PC-3 (cell line): ENCODE results near the gene TBC1D30. TPM values are rescaled to one million over a fixed set of nuclear protein-coding genes. Genes with fewer than 3 reads are reported as not detected.

Experiments
- ATAC-seq: fragments of 200-7000 bp; cut with Tn5 transposase; 2 replicates; pipeline ENCODE4 v1.9.1; 2020; ENCODE audit warnings: mild to moderate bottlenecking, moderate library complexity
- BruUV-seq: library from RNA; stranded (reverse); fragments of 400-500 nt; replicated peaks from 2 replicates; lab custom pipeline; 2021; lab: Mats Ljungman, UMichigan
- CTCF ChIA-PET: fragments of 300-600 bp; sonication (Branson Sonifier 250); formaldehyde crosslinking; loops from one replicate; lab custom pipeline; 2022; ENCODE audit warnings: antibody characterized with exemption; lab: Charles Lee
- POLR2A ChIA-PET: fragments of 300-600 bp; sonication (Branson Sonifier 250); formaldehyde crosslinking; loops from one replicate; lab custom pipeline; 2022; ENCODE audit warnings: antibody characterized with exemption; ENCODE audit not compliant: unreplicated experiment; lab: Charles Lee
- DNase-seq: peaks from one replicate; pipeline ENCODE4 v3.0.0-alpha.2; 2015
- H2AFZ ChIP-seq: fragments of 300-600 bp; sonication (generic); 2 replicates; pipeline ENCODE4 v1.6.0; 2016; ENCODE audit warnings: antibody characterized with exemption, low read length
- H3F3A ChIP-seq: fragments of 300-600 bp; sonication (generic); one replicate; pipeline ENCODE4 v1.6.0; 2017; ENCODE audit warnings: antibody characterized with exemption, low read length, control low read depth, mild to moderate bottlenecking; ENCODE audit not compliant: unreplicated experiment
- H3K27ac ChIP-seq: fragments of 300-600 bp; sonication (generic); 2 replicates; pipeline ENCODE4 v1.5.1; 2016; ENCODE audit warnings: mild to moderate bottlenecking, low read length
- H3K27me3 ChIP-seq: fragments of 300-600 bp; sonication (generic); 2 replicates; pipeline ENCODE4 v1.6.1; 2016; ENCODE audit warnings: low read length, mixed read lengths
- H3K36me3 ChIP-seq: fragments of 300-600 bp; sonication (generic); 2 replicates; pipeline ENCODE4 v1.6.1; 2016; ENCODE audit warnings: low read depth, mixed run types, low read length, mixed read lengths
- H3K4me1 ChIP-seq: fragments of 300-600 bp; sonication (generic); 2 replicates; pipeline ENCODE4 v1.5.1; 2016; ENCODE audit warnings: low read length; ENCODE audit not compliant: insufficient read depth
- H3K4me2 ChIP-seq: fragments of 300-600 bp; sonication (generic); 2 replicates; pipeline ENCODE4 v1.6.0; 2016; ENCODE audit warnings: low read length
- H3K4me3 ChIP-seq: fragments of 300-600 bp; sonication (generic); 2 replicates; pipeline ENCODE4 v1.5.1; 2016; ENCODE audit warnings: mild to moderate bottlenecking, low read length, mixed read lengths
- H3K79me2 ChIP-seq: fragments of 300-600 bp; sonication (generic); 2 replicates; pipeline ENCODE4 v1.6.1; 2017; ENCODE audit warnings: low read length, mixed read lengths
- H3K9ac ChIP-seq: fragments of 300-600 bp; sonication (generic); 2 replicates; pipeline ENCODE4 v1.6.0; 2016; ENCODE audit warnings: mild to moderate bottlenecking, low read length
- H3K9me2 ChIP-seq: fragments of 300-600 bp; sonication (generic); replicated peaks from 2 replicates; pipeline ENCODE4 v1.6.1; 2016; ENCODE audit warnings: mixed run types, low read length, mixed read lengths
- H3K9me3 ChIP-seq: fragments of 300-600 bp; sonication (generic); 2 replicates; pipeline ENCODE4 v1.6.1; 2016; ENCODE audit warnings: low read length, mixed read lengths
- H4K20me1 ChIP-seq: fragments of 300-600 bp; sonication (generic); 2 replicates; pipeline ENCODE4 v1.6.1; 2016; ENCODE audit warnings: low read length, mixed read lengths
- CTCF ChIP-seq: fragments of 300-600 bp; sonication (generic); conservative IDR thresholded peaks from 2 replicates; pipeline ENCODE4 v1.5.1; 2017; ENCODE audit warnings: antibody characterized with exemption, low read depth, mild to moderate bottlenecking, low read length
- EZH2 ChIP-seq: fragments of 300-600 bp; sonication (generic); IDR thresholded peaks from one replicate; pipeline ENCODE4 v1.6.1; 2017; ENCODE audit warnings: antibody characterized with exemption, mild to moderate bottlenecking, low read length; ENCODE audit not compliant: unreplicated experiment
- EZH2phosphoT487 ChIP-seq: fragments of 300-600 bp; sonication (generic); IDR thresholded peaks from 2 replicates; pipeline ENCODE4 v1.6.1; 2018; ENCODE audit warnings: mild to moderate bottlenecking, antibody characterized with exemption, low read length, borderline replicate concordance
- intact Hi-C: fragments of 100-400 bp; cut with micrococcal nuclease; formaldehyde crosslinking; loops from 2 replicates; pipeline ENCODE4 v1.9.0; 2023
- total RNA-seq: library from RNA; depleted of rRNA; stranded (reverse); fragments of >200 nt; gene quantifications from 2 replicates; pipeline ENCODE4 v1.2.3, GENCODE V29; 2014

TBC1D30 gene
- total RNA-seq, 1 experiment from 2014 or later = 16.8 TPM

GRCh38 chr12:64883264-64884163 is 59.1 kb downstream of the TBC1D30 start:
- no peak overlapping the region for H3K27ac ChIP-seq
- no TSS peak for BruUV-seq
- CTCF ChIA-PET = interaction anchor here (0.7 to 2.5 kb wide), 2 partner anchors 44 to 82 kb away, joined by 3 to 9 read pairs; no protein-coding TSS in a partner anchor
- no peaks in the 10 kb centered on the region for H4K20me1 ChIP-seq
- no peak overlapping the region for H3K4me2 ChIP-seq
- ATAC-seq (no peak), DNase-seq (no peak)
- no peaks in the 10 kb centered on the region for H3K9me2 ChIP-seq
- POLR2A ChIA-PET = no interaction called here
- H3K27me3 ChIP-seq = no peaks in the 10 kb centered on the region
- H3K79me2 ChIP-seq = no peaks in the 10 kb centered on the region
- H3K9ac ChIP-seq = no peak overlapping the region
- H3F3A ChIP-seq = no peaks in the 10 kb centered on the region
- H3K4me1 ChIP-seq = peaks cover 25% of the 10 kb centered on the region; the same call in 1 of the 2 replicates
- no peak for TF ChIP-seq EZH2phosphoT487
- TF ChIP-seq CTCF = 0 out of 2 replicates have a peak, but pooled peaks have one; percentile 17
- no peak for TF ChIP-seq EZH2
- H2AFZ ChIP-seq = no peak overlapping the region
- intact Hi-C loops = no loop called here
- no peak overlapping the region for H3K4me3 ChIP-seq
- H3K36me3 ChIP-seq = no peaks in the 10 kb centered on the region
- H3K9me3 ChIP-seq = no peaks in the 10 kb centered on the region

- H2AFZ ChIP-seq = no peak overlapping the region
- H3K9me3 ChIP-seq = no peaks in the 10 kb centered on the region
- no peak overlapping the region for H3K9ac ChIP-seq
- BruUV-seq = no TSS peak
- no peak for ATAC-seq
- peaks cover 19% of the 10 kb centered on the region; the same call in 1 of the 2 replicates for H3K4me1 ChIP-seq
- no peak overlapping the region for H3K27ac ChIP-seq
- intact Hi-C loops = no loop called here
- H3K9me2 ChIP-seq = no peaks in the 10 kb centered on the region
- H4K20me1 ChIP-seq = no peaks in the 10 kb centered on the region
- H3K79me2 ChIP-seq = no peaks in the 10 kb centered on the region
- ChIA-PET POLR2A (no interaction called here), CTCF (interaction anchor here (0.7 to 2.5 kb wide), 2 partner anchors 44 to 83 kb away, joined by 3 to 9 read pairs; no protein-coding TSS in a partner anchor)
- H3F3A ChIP-seq = no peaks in the 10 kb centered on the region
- H3K27me3 ChIP-seq = no peaks in the 10 kb centered on the region
- H3K36me3 ChIP-seq = no peaks in the 10 kb centered on the region
- no peak overlapping the region for H3K4me3 ChIP-seq
- DNase-seq = no peak
- no peak overlapping the region for H3K4me2 ChIP-seq
- TF ChIP-seq EZH2 (no peak), EZH2phosphoT487 (no peak), CTCF (no peak)
Observed at GRCh38 chr12:64884164-64884542, 59.7 kb downstream of the TBC1D30 start.

GRCh38 chr12:64884728-64885127 is 60.3 kb downstream of the TBC1D30 start:
- no TSS peak for BruUV-seq
- H3K9me2 ChIP-seq = no peaks in the 10 kb centered on the region
- no peak overlapping the region for H3K9ac ChIP-seq
- no peak overlapping the region for H3K4me3 ChIP-seq
- no peaks in the 10 kb centered on the region for H3F3A ChIP-seq
- no peak overlapping the region for H3K4me2 ChIP-seq
- H3K27me3 ChIP-seq = no peaks in the 10 kb centered on the region
- H2AFZ ChIP-seq = no peak overlapping the region
- CTCF ChIA-PET = interaction anchor here (2.5 kb wide), 1 partner anchor 83 kb away, joined by 9 read pairs; no protein-coding TSS in a partner anchor
- intact Hi-C loops = no loop called here
- H3K9me3 ChIP-seq = no peaks in the 10 kb centered on the region
- POLR2A ChIA-PET = no interaction called here
- no peak for TF ChIP-seq EZH2
- no peak for TF ChIP-seq CTCF
- no peak for TF ChIP-seq EZH2phosphoT487
- H3K27ac ChIP-seq = no peak overlapping the region
- H3K4me1 ChIP-seq = peaks cover 23% of the 10 kb centered on the region
- no peaks in the 10 kb centered on the region for H3K36me3 ChIP-seq
- no peak for ATAC-seq
- no peaks in the 10 kb centered on the region for H4K20me1 ChIP-seq
- DNase-seq = no peak
- H3K79me2 ChIP-seq = no peaks in the 10 kb centered on the region
